GM12878 (cell line): Measurements from ENCODE around the gene METRN. TPM values are rescaled to one million over a fixed set of nuclear protein-coding genes. Genes with fewer than 3 reads are reported as not detected.

ENCODE experiments used
- BRCA1 ChIP-seq: IDR thresholded peaks from 2 replicates; pipeline ENCODE4 v1.6.1; 2011; ENCODE audit warnings: low read depth, low read length, improper control_type of control experiment
- CEBPB ChIP-seq, 2 experiments: fragments of 150-350 bp in 1 of 2; IDR thresholded peaks; 2 replicates each; pipeline ENCODE4 v1.6.1; 2012 to 2014; ENCODE audit warnings: low read depth in 2 of 2, low read length in 2 of 2, borderline replicate concordance in 1 of 2, inconsistent platforms in 1 of 2
- DPF2 ChIP-seq: fragments of 450-650 bp; IDR thresholded peaks from 2 replicates; pipeline ENCODE4 v1.6.1; 2017; ENCODE audit warnings: mild to moderate bottlenecking
- IKZF2 ChIP-seq, 2 experiments: fragments of 450-650 bp; IDR thresholded peaks; 2 replicates each; pipeline ENCODE4 v1.6.1; 2017; ENCODE audit warnings: mild to moderate bottlenecking in 2 of 2, moderate library complexity in 2 of 2
- NBN ChIP-seq: fragments of 450-650 bp; IDR thresholded peaks from 2 replicates; pipeline ENCODE4 v1.6.1; 2016
- POU2F2 ChIP-seq: IDR thresholded peaks from 3 replicates; pipeline ENCODE4 v1.6.1; 2011; ENCODE audit warnings: low read depth, mild to moderate bottlenecking, low read length, borderline replicate concordance
- REST ChIP-seq: IDR thresholded peaks from 2 replicates; pipeline ENCODE4 v1.6.1; 2012; ENCODE audit warnings: mild to moderate bottlenecking, low read depth, low read length
- TBL1XR1 ChIP-seq: IDR thresholded peaks from 2 replicates; pipeline ENCODE4 v1.6.1; 2012; ENCODE audit warnings: low read depth, low read length, improper control_type of control experiment
- TCF12 ChIP-seq: IDR thresholded peaks from 2 replicates; pipeline ENCODE4 v1.6.1; 2011; ENCODE audit warnings: low read depth, mild to moderate bottlenecking, low read length
- ZBED1 ChIP-seq: IDR thresholded peaks from 2 replicates; pipeline ENCODE4 v1.6.1; 2016; ENCODE audit warnings: borderline replicate concordance
- ZNF592 ChIP-seq: fragments of 450-650 bp; IDR thresholded peaks from 2 replicates; pipeline ENCODE4 v1.6.1; 2017; ENCODE audit warnings: mild to moderate bottlenecking, moderate library complexity
- ZNF687 ChIP-seq: fragments of 450-650 bp; IDR thresholded peaks from 2 replicates; pipeline ENCODE4 v1.6.1; 2017; ENCODE audit warnings: mild to moderate bottlenecking, moderate library complexity
- polyA plus RNA-seq, 11 experiments: library from polyadenylated mRNA; depleted of rRNA in 4 of 11; unstranded in 6 of 11; stranded (reverse) in 5 of 11; fragments of >200 nt; fragmentation: Nextera tagmentation in 4 of 11; fragmentation: Illumina TruSeq in 1 of 11; extraction: Ambion mirVana in 4 of 11; extraction: Trizol in 1 of 11; gene quantifications; 1 replicate in 1 of 11; 2 replicates in 10 of 11; pipeline versions ENCODE4 v1.2.1 to v1.2.3, GENCODE V29; 2011 to 2016; ENCODE audit warnings: inconsistent platforms in 2 of 11, missing spikeins in 2 of 11, low read depth in 1 of 11
- total RNA-seq, 4 experiments: library from RNA; depleted of rRNA in 3 of 4; stranded (reverse); fragments of >200 nt in 3 of 4; fragmentation: Illumina TruSeq in 1 of 4; extraction: Trizol in 1 of 4; gene quantifications; 2 replicates each; pipeline versions ENCODE4 v1.2.1 to v1.2.3, GENCODE V29; 2013 to 2021
- TF ChIP-seq, protein P1 (sequence below): fragments of 450-650 bp; IDR thresholded peaks from 2 replicates; pipeline ENCODE4 v1.6.1; 2017; ENCODE audit warnings: low read depth, mild to moderate bottlenecking, moderate library complexity
- TF ChIP-seq, protein P2 (sequence below), 3 experiments: IDR thresholded peaks in 2 of 3; conservative IDR thresholded peaks in 1 of 3; 2 replicates each; pipeline ENCODE4 v1.5.1; 2011; ENCODE audit warnings: low read depth in 3 of 3, low read length in 3 of 3, mild to moderate bottlenecking in 3 of 3, control low read depth in 2 of 3, moderate library complexity in 2 of 3, inconsistent platforms in 1 of 3, mixed read lengths in 1 of 3; ENCODE audit not compliant: control insufficient read depth in 2 of 3, insufficient read depth in 1 of 3; ENCODE audit errors: extremely low read depth in 1 of 3

The METRN gene
- total and polyA plus RNA-seq, 10 of the 15 experiments (the other 5 are each of a cell fraction or from before 2014, with no cell fraction given): 0.11 to 12.8 (median 1.1) TPM; not detected in 1

GRCh38 chr16:720447-720989 is 5.6 kb downstream of the METRN start (continued):
- no peak for TF ChIP-seq ZNF687
- TF ChIP-seq, protein P1, sequence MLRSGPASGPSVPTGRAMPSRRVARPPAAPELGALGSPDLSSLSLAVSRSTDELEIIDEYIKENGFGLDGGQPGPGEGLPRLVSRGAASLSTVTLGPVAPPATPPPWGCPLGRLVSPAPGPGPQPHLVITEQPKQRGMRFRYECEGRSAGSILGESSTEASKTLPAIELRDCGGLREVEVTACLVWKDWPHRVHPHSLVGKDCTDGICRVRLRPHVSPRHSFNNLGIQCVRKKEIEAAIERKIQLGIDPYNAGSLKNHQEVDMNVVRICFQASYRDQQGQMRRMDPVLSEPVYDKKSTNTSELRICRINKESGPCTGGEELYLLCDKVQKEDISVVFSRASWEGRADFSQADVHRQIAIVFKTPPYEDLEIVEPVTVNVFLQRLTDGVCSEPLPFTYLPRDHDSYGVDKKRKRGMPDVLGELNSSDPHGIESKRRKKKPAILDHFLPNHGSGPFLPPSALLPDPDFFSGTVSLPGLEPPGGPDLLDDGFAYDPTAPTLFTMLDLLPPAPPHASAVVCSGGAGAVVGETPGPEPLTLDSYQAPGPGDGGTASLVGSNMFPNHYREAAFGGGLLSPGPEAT: no peak; the same call in 1 of the 2 replicates
- TF ChIP-seq ZNF592: no peak
- no peak for TF ChIP-seq CEBPB (IDR thresholded peaks at IDR 0.05; ENCODE audit: borderline replicate concordance in 1 of 2, low read depth in 2 of 2, low read length in 2 of 2)
- no peak for TF ChIP-seq DPF2
- TF ChIP-seq BRCA1: no peak
- 0 out of 2 replicates have a peak, but pooled peaks have one; percentile 45 for TF ChIP-seq TCF12
- TF ChIP-seq IKZF2 (IDR thresholded peaks at IDR 0.05): peak; percentile 41 to 60; a peak in 1 of 4 replicates
- no peak for TF ChIP-seq TBL1XR1
- TF ChIP-seq REST: no peak
- no peak for TF ChIP-seq ZBED1
- TF ChIP-seq NBN: 0 out of 2 replicates have a peak, but pooled peaks have one; percentile 56
- TF ChIP-seq, protein P2, sequence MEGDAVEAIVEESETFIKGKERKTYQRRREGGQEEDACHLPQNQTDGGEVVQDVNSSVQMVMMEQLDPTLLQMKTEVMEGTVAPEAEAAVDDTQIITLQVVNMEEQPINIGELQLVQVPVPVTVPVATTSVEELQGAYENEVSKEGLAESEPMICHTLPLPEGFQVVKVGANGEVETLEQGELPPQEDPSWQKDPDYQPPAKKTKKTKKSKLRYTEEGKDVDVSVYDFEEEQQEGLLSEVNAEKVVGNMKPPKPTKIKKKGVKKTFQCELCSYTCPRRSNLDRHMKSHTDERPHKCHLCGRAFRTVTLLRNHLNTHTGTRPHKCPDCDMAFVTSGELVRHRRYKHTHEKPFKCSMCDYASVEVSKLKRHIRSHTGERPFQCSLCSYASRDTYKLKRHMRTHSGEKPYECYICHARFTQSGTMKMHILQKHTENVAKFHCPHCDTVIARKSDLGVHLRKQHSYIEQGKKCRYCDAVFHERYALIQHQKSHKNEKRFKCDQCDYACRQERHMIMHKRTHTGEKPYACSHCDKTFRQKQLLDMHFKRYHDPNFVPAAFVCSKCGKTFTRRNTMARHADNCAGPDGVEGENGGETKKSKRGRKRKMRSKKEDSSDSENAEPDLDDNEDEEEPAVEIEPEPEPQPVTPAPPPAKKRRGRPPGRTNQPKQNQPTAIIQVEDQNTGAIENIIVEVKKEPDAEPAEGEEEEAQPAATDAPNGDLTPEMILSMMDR (IDR thresholded peaks at IDR 0.05 in 2 of 3, conservative IDR thresholded peaks at IDR 0.05 in 1 of 3; ENCODE audit: control insufficient read depth in 2 of 3, extremely low read depth in 1 of 3, insufficient read depth in 1 of 3, low read depth in 3 of 3, low read length in 3 of 3): peak; percentile 21 to 40 (median 22); a peak in 3 of 6 replicates
- 0 out of 3 replicates have a peak, but pooled peaks have one; percentile 18 for TF ChIP-seq POU2F2
